GM08714 (cell line): ENCODE results near the gene KCNIP3.
"Not testable (repeated sequence)": the region's sequence is repeated elsewhere in the genome, so short reads cannot be mapped to it uniquely, and the experiment has no call there.

Experiments used
- H3K4me3 ChIP-seq: fragments of 200-500 bp; sonication (Bioruptor generic); 2 replicates; pipeline ENCODE4 v1.5.1; 2014; ENCODE audit warnings: mild to moderate bottlenecking, low read length, inconsistent platforms
- ZNF274 ChIP-seq: IDR thresholded peaks from 2 replicates; pipeline ENCODE4 v1.6.1; 2012; ENCODE audit warnings: mild to moderate bottlenecking, low read depth, low read length

KCNIP3 gene

GRCh38 chr2:95353055-95353575 is 56.0 kb downstream of the KCNIP3 start:
- no peak overlapping the region for H3K4me3 ChIP-seq
- no peak for TF ChIP-seq ZNF274

- no peak overlapping the region for H3K4me3 ChIP-seq
- TF ChIP-seq ZNF274, result no peak
Observed at GRCh38 chr2:95353613-95354468, 56.7 kb downstream of the KCNIP3 start.

GRCh38 chr2:95354469-95354901 is 57.3 kb downstream of the KCNIP3 start:
- TF ChIP-seq ZNF274, result no peak
- H3K4me3 ChIP-seq, result no peak overlapping the region

- H3K4me3 ChIP-seq, result no peak overlapping the region
- TF ChIP-seq ZNF274, result no peak
Observed at GRCh38 chr2:95354925-95355324, 57.8 kb downstream of the KCNIP3 start.

- not testable (repeated sequence) for H3K4me3 ChIP-seq
Observed at GRCh38 chr2:95355486-95355885, 58.3 kb downstream of the KCNIP3 start.

GRCh38 chr2:95356821-95357700 is 59.9 kb downstream of the KCNIP3 start:
- TF ChIP-seq ZNF274, result no peak
- H3K4me3 ChIP-seq, result no peak overlapping the region

- H3K4me3 ChIP-seq, result no peak overlapping the region
- TF ChIP-seq ZNF274, result no peak
Observed at GRCh38 chr2:95357717-95358280, 60.7 kb downstream of the KCNIP3 start.

GRCh38 chr2:95359031-95359430 is 61.9 kb downstream of the KCNIP3 start:
- H3K4me3 ChIP-seq, result no peak overlapping the region
- no peak for TF ChIP-seq ZNF274

- TF ChIP-seq ZNF274, result no peak
Observed at GRCh38 chr2:95359501-95359930, 62.4 kb downstream of the KCNIP3 start.

GRCh38 chr2:95361216-95361980 is 64.3 kb downstream of the KCNIP3 start:
- no peak for TF ChIP-seq ZNF274
- H3K4me3 ChIP-seq, result no peak overlapping the region

More at GRCh38 chr2:95359501-95359930, 62.4 kb downstream of the KCNIP3 start:
- H3K4me3 ChIP-seq, result no peak overlapping the region

- TF ChIP-seq ZNF274, result no peak
- H3K4me3 ChIP-seq, result no peak overlapping the region
Observed at GRCh38 chr2:95362486-95362885, 65.3 kb downstream of the KCNIP3 start.

GRCh38 chr2:95366514-95366913 is 69.4 kb downstream of the KCNIP3 start:
- TF ChIP-seq ZNF274, result no peak
- H3K4me3 ChIP-seq, result no peak overlapping the region

- TF ChIP-seq ZNF274, result no peak
- no peak overlapping the region for H3K4me3 ChIP-seq
Observed at GRCh38 chr2:95372216-95372829, 75.2 kb downstream of the KCNIP3 start.

GRCh38 chr2:95372845-95373244 is 75.7 kb downstream of the KCNIP3 start:
- H3K4me3 ChIP-seq, result no peak overlapping the region
- no peak for TF ChIP-seq ZNF274
